Endothelial cell of umbilical vein (primary cell): ENCODE data around the gene SIM1. TPM values are rescaled to one million over a fixed set of nuclear protein-coding genes. Genes with fewer than 3 reads are reported as not detected.

Source experiments
- BruUV-seq: library from RNA; stranded (reverse); fragments of 400-500 nt; replicated peaks from 2 replicates; lab custom pipeline; 2021; lab: Mats Ljungman, UMichigan
- CTCF ChIA-PET: fragments of 300-600, 350-600 bp; sonication (Branson Sonifier 250); formaldehyde crosslinking; loops from one replicate; lab custom pipeline; 2021; ENCODE audit warnings: antibody characterized with exemption, inconsistent platforms; lab: Charles Lee
- POLR2A ChIA-PET: fragments of 300-600, 350-600 bp; sonication (Branson Sonifier 250); formaldehyde crosslinking; loops from one replicate; lab custom pipeline; 2021; ENCODE audit warnings: antibody characterized with exemption, inconsistent platforms; lab: Charles Lee
- DNase-seq: peaks from one replicate; pipeline ENCODE4 v3.0.0-alpha.2; 2011; ENCODE audit warnings: low read depth, low spot score
- FAIRE-seq: peaks from 2 replicates; lab custom pipeline; 2011; peaks lifted over from hg19 to GRCh38; lab: Jason Lieb, UNC
- H2AFZ ChIP-seq: 2 replicates; pipeline ENCODE4 v1.6.0; 2012; ENCODE audit warnings: low read depth, low read length, control low read depth, inconsistent platforms
- H3K27ac ChIP-seq: 2 replicates; pipeline ENCODE4 v1.5.1; 2011; ENCODE audit warnings: low read depth, mild to moderate bottlenecking, control low read depth, low read length, moderate library complexity; ENCODE audit not compliant: insufficient read depth
- H3K27me3 ChIP-seq, 2 experiments: 2 replicates each; pipeline versions ENCODE4 v1.6.0 to v1.6.1; 2011; ENCODE audit warnings: low read length in 2 of 2, mixed read lengths in 1 of 2; ENCODE audit not compliant: control insufficient read depth in 2 of 2, insufficient read depth in 2 of 2
- H3K36me3 ChIP-seq, 2 experiments: 2 replicates in 1 of 2; 3 replicates in 1 of 2; pipeline ENCODE4 v1.5.1; 2011; ENCODE audit warnings: low read length in 2 of 2, mild to moderate bottlenecking in 1 of 2, moderate library complexity in 1 of 2; ENCODE audit not compliant: control insufficient read depth in 2 of 2, insufficient read depth in 2 of 2; ENCODE audit errors: extremely low read depth in 1 of 2
- H3K4me1 ChIP-seq: 3 replicates; pipeline ENCODE4 v1.5.1; 2011; ENCODE audit warnings: mild to moderate bottlenecking, low read length; ENCODE audit not compliant: control insufficient read depth, insufficient read depth; ENCODE audit errors: extremely low read depth
- H3K4me2 ChIP-seq: 2 replicates; pipeline ENCODE4 v1.6.1; 2011; ENCODE audit warnings: low read length, control low read depth, mixed read lengths; ENCODE audit not compliant: insufficient read depth
- H3K4me3 ChIP-seq, 3 experiments: fragments of 200-600 bp in 1 of 3; sonication (generic), shearing (Covaris generic) in 1 of 3; replicated peaks in 1 of 3; 2 replicates each; pipeline ENCODE4 v1.5.1; 2011 to 2016; ENCODE audit warnings: control low read depth in 3 of 3, low read length in 3 of 3, mild to moderate bottlenecking in 2 of 3, inconsistent platforms in 1 of 3, low read depth in 1 of 3, moderate library complexity in 1 of 3; ENCODE audit not compliant: insufficient read depth in 1 of 3
- H3K79me2 ChIP-seq: 2 replicates; pipeline ENCODE4 v1.6.0; 2012; ENCODE audit warnings: low read length, inconsistent platforms; ENCODE audit not compliant: control insufficient read depth, insufficient read depth
- H3K9ac ChIP-seq: replicated peaks from 2 replicates; pipeline ENCODE3; 2011; ENCODE audit warnings: low read length, control low read depth; ENCODE audit not compliant: insufficient read depth; ENCODE audit errors: extremely low read depth
- H3K9me1 ChIP-seq: replicated peaks from 3 replicates; pipeline ENCODE4 v1.6.0; 2011; ENCODE audit warnings: mild to moderate bottlenecking, low read length; ENCODE audit not compliant: control insufficient read depth, insufficient read depth; ENCODE audit errors: extremely low read depth
- H3K9me3 ChIP-seq: replicated peaks from 2 replicates; pipeline ENCODE4 v1.5.1; 2012; ENCODE audit warnings: low read length, inconsistent platforms; ENCODE audit not compliant: control insufficient read depth, insufficient read depth
- H4K20me1 ChIP-seq: replicated peaks from 2 replicates; pipeline ENCODE3; 2011; ENCODE audit warnings: mild to moderate bottlenecking, low read length; ENCODE audit not compliant: control insufficient read depth, insufficient read depth; ENCODE audit errors: extremely low read depth
- CTCF ChIP-seq, 2 donors: IDR thresholded peaks; 1 replicate in 1 of 2; 2 replicates in 1 of 2; pipeline ENCODE4 v1.5.1; 2011; ENCODE audit warnings: low read length in 2 of 2, mild to moderate bottlenecking in 2 of 2, moderate library complexity in 2 of 2, control low read depth in 1 of 2, inconsistent platforms in 1 of 2, low read depth in 1 of 2; ENCODE audit not compliant: insufficient read depth in 1 of 2; ENCODE audit errors: extremely low read depth in 1 of 2
- EZH2 ChIP-seq: IDR thresholded peaks from 2 replicates; pipeline ENCODE4 v1.6.1; 2012; ENCODE audit warnings: borderline replicate concordance, low read depth, mild to moderate bottlenecking, moderate library complexity, low read length, inconsistent platforms; ENCODE audit not compliant: severe bottlenecking
- FOS ChIP-seq: IDR thresholded peaks from 2 replicates; pipeline ENCODE4 v1.6.1; 2011; ENCODE audit warnings: mild to moderate bottlenecking, low read length, moderate library complexity, borderline replicate concordance; ENCODE audit not compliant: insufficient read depth
- GATA2 ChIP-seq: IDR thresholded peaks from 2 replicates; pipeline ENCODE4 v1.7.0; 2011; ENCODE audit warnings: low read depth, mild to moderate bottlenecking, moderate library complexity, mixed read lengths, low read length; ENCODE audit not compliant: insufficient read length, insufficient read depth
- JUN ChIP-seq: IDR thresholded peaks from 2 replicates; pipeline ENCODE4 v1.6.1; 2011; ENCODE audit warnings: borderline replicate concordance, low read depth; ENCODE audit not compliant: insufficient read length, insufficient read depth
- MYC ChIP-seq: IDR thresholded peaks from one replicate; pipeline ENCODE4 v1.6.1; 2011; ENCODE audit warnings: mild to moderate bottlenecking, low read depth, low read length
- POLR2A ChIP-seq: IDR thresholded peaks from 2 replicates; pipeline ENCODE4 v1.6.1; 2012; ENCODE audit warnings: low read depth, mild to moderate bottlenecking, control low read depth, low read length
- dilution Hi-C: fragments of 300-500 bp; cut with MboI; formaldehyde crosslinking; loops from one replicate; pipeline ENCODE4 v1.15.0; 2019; ENCODE audit warnings: low sequenced_read_pairs; ENCODE audit not compliant: extremely low pct_ligation_motif_present
- intact Hi-C: fragments of 100-400 bp; cut with micrococcal nuclease; formaldehyde crosslinking; loops from one replicate; pipeline ENCODE4 v1.10.0; 2022
- polyA plus RNA-seq, 4 experiments: library from polyadenylated mRNA; depleted of rRNA in 3 of 4; stranded (reverse) in 3 of 4; unstranded in 1 of 4; fragments of >200 nt; gene quantifications; 2 replicates each; pipeline versions ENCODE4 v1.2.1 to v1.2.3, GENCODE V29; 2011 to 2012; ENCODE audit warnings: missing spikeins in 1 of 4
- total RNA-seq: library from RNA; stranded (reverse); gene quantifications from 2 replicates; pipeline ENCODE4 v1.2.3, GENCODE V29; 2021

Gene SIM1
- total and polyA plus RNA-seq, 2 donors (not counting 3 experiments of a cell fraction or from before 2014, with no cell fraction given): 0.14 to 0.29 TPM

- CTCF ChIA-PET: interaction anchor here (1.1 to 2.4 kb wide), 2 partner anchors 9 to 274 kb away, joined by 3 to 15 read pairs; no protein-coding TSS in a partner anchor
- Histone ChIP-seq H3K27me3 (peaks cover 77 to 90% of the 10 kb centered on the region in 2 experiments), H3K9ac (no peak overlapping the region), H3K36me3 (no peaks in the 10 kb centered on the region), H3K4me3 (no peak overlapping the region), H3K79me2 (no peaks in the 10 kb centered on the region), H3K4me2 (no peak overlapping the region), H3K9me3 (no peaks in the 10 kb centered on the region), H4K20me1 (no peaks in the 10 kb centered on the region), H3K9me1 (no peaks in the 10 kb centered on the region), H3K4me1 (peaks cover 17% of the 10 kb centered on the region), H3K27ac (no peak overlapping the region), H2AFZ (no peak overlapping the region)
- no TSS peak for BruUV-seq
- DNase-seq (no peak), FAIRE-seq (no peak)
- TF ChIP-seq MYC: no peak
- TF ChIP-seq CTCF (IDR thresholded peaks at IDR 0.05; ENCODE audit: extremely low read depth in 1 of 2, insufficient read depth in 1 of 2, low read depth in 1 of 2, low read length in 2 of 2): no peak
- TF ChIP-seq EZH2: no peak
- TF ChIP-seq GATA2: no peak
- TF ChIP-seq JUN: no peak
- TF ChIP-seq FOS: no peak
- no peak for TF ChIP-seq POLR2A
- dilution Hi-C loops: loop anchor here (25.0 kb wide), 1 partner anchor 339 kb away; no protein-coding TSS in a partner anchor
- POLR2A ChIA-PET: no interaction called here
- intact Hi-C loops: no loop called here
Observed at GRCh38 chr6:100451577-100451976, 13.1 kb downstream of the SIM1 start.
